IMR-90 (cell line): ENCODE data around the gene MACIR. TPM values are rescaled to one million over a fixed set of nuclear protein-coding genes. Genes with fewer than 3 reads are reported as not detected.

Experiments
- ATAC-seq: fragments of 200-7000 bp; cut with Tn5 transposase; 2 replicates; pipeline ENCODE4 v1.9.1; 2020; ENCODE audit warnings: low read depth, mild to moderate bottlenecking, moderate library complexity
- BruUV-seq: library from RNA; stranded (reverse); fragments of 400-500 nt; replicated peaks from 2 replicates; lab custom pipeline; 2021; lab: Mats Ljungman, UMichigan
- CTCF ChIA-PET: fragments of 300-600 bp; formaldehyde crosslinking; extraction: SDS; loops from one replicate; lab custom pipeline; 2021; ENCODE audit warnings: antibody characterized with exemption; lab: Yijun Ruan, JAX
- POLR2A ChIA-PET: fragments of 300-600 bp; sonication (Branson Sonifier 250); formaldehyde crosslinking; loops from one replicate; lab custom pipeline; 2022; ENCODE audit warnings: antibody characterized with exemption; ENCODE audit not compliant: unreplicated experiment; lab: Charles Lee
- DNase-seq: peaks from one replicate; pipeline ENCODE4 v3.0.0; 2013
- H2AFZ ChIP-seq: replicated peaks from 2 replicates; pipeline ENCODE3; 2013; ENCODE audit warnings: low read length, mild to moderate bottlenecking; ENCODE audit not compliant: poor library complexity
- H2AK5ac ChIP-seq: 2 replicates; pipeline ENCODE4 v1.6.1; 2013; ENCODE audit warnings: low read depth, low read length, inconsistent platforms
- H2AK9ac ChIP-seq: replicated peaks from 2 replicates; pipeline ENCODE3; 2013; ENCODE audit warnings: mild to moderate bottlenecking, low read depth, low read length, moderate library complexity; ENCODE audit not compliant: poor library complexity
- H2BK120ac ChIP-seq: 2 replicates; pipeline ENCODE4 v1.6.1; 2013; ENCODE audit warnings: low read depth, low read length, inconsistent platforms
- H2BK15ac ChIP-seq: 3 replicates; pipeline ENCODE4 v1.6.1; 2013; ENCODE audit warnings: low read depth, low read length, inconsistent platforms
- H2BK20ac ChIP-seq: 2 replicates; pipeline ENCODE4 v1.6.1; 2013; ENCODE audit warnings: low read depth, mild to moderate bottlenecking, inconsistent platforms, low read length, moderate library complexity
- H2BK5ac ChIP-seq: 2 replicates; pipeline ENCODE4 v1.6.1; 2013; ENCODE audit warnings: mild to moderate bottlenecking, low read depth, low read length, inconsistent platforms; ENCODE audit not compliant: poor library complexity, severe bottlenecking
- H3K14ac ChIP-seq: replicated peaks from 2 replicates; pipeline ENCODE4 v1.6.1; 2013; ENCODE audit warnings: low read depth, low read length, inconsistent platforms
- H3K18ac ChIP-seq: 2 replicates; pipeline ENCODE4 v1.6.1; 2013; ENCODE audit warnings: low read depth, low read length, control low read depth
- H3K23ac ChIP-seq: 2 replicates; pipeline ENCODE4 v1.6.1; 2013; ENCODE audit warnings: low read depth, low read length, inconsistent platforms
- H3K27ac ChIP-seq: 2 replicates; pipeline ENCODE4 v1.5.1; 2013; ENCODE audit warnings: mild to moderate bottlenecking, control low read depth, low read length; ENCODE audit not compliant: insufficient read depth
- H3K27me3 ChIP-seq: 2 replicates; pipeline ENCODE4 v1.6.1; 2013; ENCODE audit warnings: low read length; ENCODE audit not compliant: control insufficient read depth, insufficient read depth
- H3K36me3 ChIP-seq: 2 replicates; pipeline ENCODE4 v1.6.1; 2013; ENCODE audit warnings: low read length, mixed read lengths; ENCODE audit not compliant: control insufficient read depth, insufficient read depth
- H3K4ac ChIP-seq: 2 replicates; pipeline ENCODE4 v1.6.1; 2013; ENCODE audit warnings: low read depth, low read length, inconsistent platforms
- H3K4me1 ChIP-seq: 2 replicates; pipeline ENCODE4 v1.6.1; 2013; ENCODE audit warnings: low read length, mixed read lengths; ENCODE audit not compliant: control insufficient read depth, insufficient read depth
- H3K4me2 ChIP-seq: 2 replicates; pipeline ENCODE4 v1.6.1; 2013; ENCODE audit warnings: low read depth, mild to moderate bottlenecking, control low read depth, low read length, moderate library complexity
- H3K4me3 ChIP-seq: 2 replicates; pipeline ENCODE4 v1.5.1; 2013; ENCODE audit warnings: low read depth, mild to moderate bottlenecking, control low read depth, low read length, moderate library complexity; ENCODE audit not compliant: insufficient read depth
- H3K56ac ChIP-seq: 2 replicates; pipeline ENCODE4 v1.6.1; 2013; ENCODE audit warnings: low read length, inconsistent platforms; ENCODE audit not compliant: insufficient read depth; ENCODE audit errors: extremely low read depth
- H3K79me1 ChIP-seq, 2 experiments: 2 replicates each; pipeline ENCODE4 v1.6.1; 2013; ENCODE audit warnings: low read length in 2 of 2, inconsistent platforms in 1 of 2, low read depth in 1 of 2
- H3K9ac ChIP-seq: 2 replicates; pipeline ENCODE4 v1.6.1; 2013; ENCODE audit warnings: low read depth, low read length, control low read depth
- H3K9me1 ChIP-seq: 2 replicates; pipeline ENCODE4 v1.6.1; 2013; ENCODE audit warnings: low read length, inconsistent platforms; ENCODE audit not compliant: insufficient read depth
- H3K9me3 ChIP-seq: 2 replicates; pipeline ENCODE4 v1.6.1; 2013; ENCODE audit warnings: low read length; ENCODE audit not compliant: control insufficient read depth, insufficient read depth
- H4K20me1 ChIP-seq: 2 replicates; pipeline ENCODE4 v1.6.1; 2013; ENCODE audit warnings: low read length, inconsistent platforms; ENCODE audit not compliant: insufficient read depth
- H4K5ac ChIP-seq: 2 replicates; pipeline ENCODE4 v1.6.1; 2013; ENCODE audit warnings: mild to moderate bottlenecking, low read depth, low read length, control low read depth
- H4K8ac ChIP-seq, 2 experiments: 2 replicates each; pipeline ENCODE4 v1.6.1; 2013; ENCODE audit warnings: low read depth in 2 of 2, low read length in 2 of 2, control low read depth in 1 of 2, inconsistent platforms in 1 of 2
- H4K91ac ChIP-seq: 2 replicates; pipeline ENCODE4 v1.6.1; 2013; ENCODE audit warnings: low read depth, low read length, inconsistent platforms; ENCODE audit not compliant: insufficient read depth
- CTCF ChIP-seq: conservative IDR thresholded peaks from 2 replicates; pipeline ENCODE4 v1.5.1; 2012; ENCODE audit warnings: mild to moderate bottlenecking, low read depth, low read length, improper control_type of control experiment
- NFE2L2 ChIP-seq: fragments of 150-350 bp; IDR thresholded peaks from 2 replicates; pipeline ENCODE4 v1.6.1; 2016; ENCODE audit warnings: low read depth, mild to moderate bottlenecking, low read length
- WGBS, 2 experiments: methylation state at CpG; one replicate each; pipeline versions ENCODE4 v1.1.5 to v1.1.7; 2013; ENCODE audit warnings: missing lambda C conversion rate in 2 of 2; ENCODE audit not compliant: insufficient read length in 1 of 2; ENCODE audit errors: extremely low coverage in 2 of 2; 5-methylcytosine and 5-hydroxymethylcytosine counted together
- dilution Hi-C: fragments of 300-500 bp; cut with HindIII; formaldehyde crosslinking; loops from one replicate; pipeline ENCODE4 v1.14.3; 2018; ENCODE audit warnings: low sequenced_read_pairs; ENCODE audit not compliant: unreplicated experiment
- in situ Hi-C: fragments of 300-500 bp; cut with MboI; formaldehyde crosslinking; loops from 3 replicates; pipeline ENCODE4 v1.14.3; 2019; ENCODE audit warnings: low sequenced_read_pairs, inconsistent platforms, mixed read lengths
- intact Hi-C: fragments of 100-400 bp; cut with micrococcal nuclease; formaldehyde crosslinking; loops from 2 replicates; pipeline ENCODE4 v1.10.0; 2022
- polyA plus RNA-seq, 3 experiments: library from polyadenylated mRNA; depleted of rRNA; stranded (reverse); fragments of >200 nt; gene quantifications; 2 replicates each; pipeline ENCODE4 v1.2.3, GENCODE V29; 2012; ENCODE audit warnings: low replicate concordance in 1 of 3
- total RNA-seq: library from RNA; depleted of rRNA; stranded (reverse); fragments of >200 nt; gene quantifications from 2 replicates; pipeline ENCODE4 v1.2.3, GENCODE V29; 2012

The MACIR gene
- total and polyA plus RNA-seq, 2 of the 4 experiments (the other 2 are of a cell fraction) = 11.1 to 21.3 TPM

- no peaks in the 10 kb centered on the region for H3K9me3 ChIP-seq
- no peaks in the 10 kb centered on the region for H3K9me1 ChIP-seq
- WGBS, 2 experiments = 93% methylated on average over 2 of the region's 4 CpGs; no CpG with 5 or more reads in 1 of the 2 experiments
- no peaks in the 10 kb centered on the region for H3K79me1 ChIP-seq
- dilution Hi-C loops = no loop called here
- ChIA-PET CTCF (no interaction called here), POLR2A (no interaction called here)
- no peak overlapping the region for H4K5ac ChIP-seq
- no peak overlapping the region for H3K14ac ChIP-seq
- H2BK120ac ChIP-seq = no peak overlapping the region
- no peaks in the 10 kb centered on the region for H3K36me3 ChIP-seq
- H2AFZ ChIP-seq = no peak overlapping the region
- no peak for DNase-seq
- H3K4ac ChIP-seq = no peak overlapping the region
- no peak overlapping the region for H3K23ac ChIP-seq
- H3K18ac ChIP-seq = no peak overlapping the region
- TF ChIP-seq NFE2L2 (no peak), CTCF (no peak)
- H3K4me2 ChIP-seq = no peak overlapping the region
- H3K4me3 ChIP-seq = no peak overlapping the region
- H3K9ac ChIP-seq = no peak overlapping the region
- H4K8ac ChIP-seq = no peak overlapping the region
- H2AK5ac ChIP-seq = no peak overlapping the region
- peaks cover 3% of the 10 kb centered on the region for H3K4me1 ChIP-seq
- H2AK9ac ChIP-seq = no peak overlapping the region
- no peaks in the 10 kb centered on the region; the same call in 1 of the 2 replicates for H3K27me3 ChIP-seq
- no peak overlapping the region for H2BK20ac ChIP-seq
- H2BK5ac ChIP-seq = no peak overlapping the region
- H3K56ac ChIP-seq = no peak overlapping the region
- intact Hi-C loops = no loop called here
- BruUV-seq = no TSS peak
- no peak overlapping the region for H3K27ac ChIP-seq
- no peak for ATAC-seq
- no peak overlapping the region for H2BK15ac ChIP-seq
- H4K20me1 ChIP-seq = no peaks in the 10 kb centered on the region
- no peak overlapping the region for H4K91ac ChIP-seq
- in situ Hi-C loops = no loop called here
Measured at GRCh38 chr5:103245761-103246160, 12.8 kb upstream of the MACIR start.
